OCI-LY1 (cell line): Measurements from ENCODE around the gene SIAE.

Source experiments
- H2AFZ ChIP-seq: fragments of 200-600 bp; sonication (generic), shearing (Covaris generic); 2 replicates; pipeline ENCODE4 v1.6.0; 2014; ENCODE audit warnings: antibody characterized with exemption, mild to moderate bottlenecking, low read length
- H3F3A ChIP-seq: fragments of 200-600 bp; sonication (generic), shearing (Covaris generic); 2 replicates; pipeline ENCODE4 v1.6.0; 2014; ENCODE audit warnings: mild to moderate bottlenecking, antibody characterized with exemption, low read length, moderate library complexity; ENCODE audit not compliant: insufficient read depth
- H3K27ac ChIP-seq: fragments of 200-600 bp; sonication (generic); 2 replicates; pipeline ENCODE4 v1.5.1; 2014; ENCODE audit warnings: low read length, mixed run types, mild to moderate bottlenecking, low read depth; ENCODE audit not compliant: poor library complexity, severe bottlenecking
- H3K27me3 ChIP-seq: fragments of 200-600 bp; sonication (generic); 2 replicates; pipeline ENCODE4 v1.6.0; 2014; ENCODE audit warnings: antibody characterized with exemption, mild to moderate bottlenecking, low read length, moderate library complexity; ENCODE audit not compliant: insufficient read depth
- H3K36me3 ChIP-seq: fragments of 200-600 bp; sonication (generic); 2 replicates; pipeline ENCODE4 v1.6.1; 2014; ENCODE audit warnings: mild to moderate bottlenecking, antibody characterized with exemption, low read length, moderate library complexity, mixed read lengths; ENCODE audit not compliant: insufficient read depth
- H3K4me1 ChIP-seq: fragments of 200-600 bp; sonication (generic); 2 replicates; pipeline ENCODE4 v1.5.1; 2014; ENCODE audit warnings: mild to moderate bottlenecking, low read length, moderate library complexity; ENCODE audit not compliant: insufficient read depth, severe bottlenecking
- H3K4me2 ChIP-seq: fragments of 200-600 bp; sonication (generic), shearing (Covaris generic); 2 replicates; pipeline ENCODE4 v1.6.1; 2014; ENCODE audit warnings: low read length
- H3K4me3 ChIP-seq: fragments of 200-600 bp; sonication (generic); 2 replicates; pipeline ENCODE4 v1.5.1; 2014; ENCODE audit warnings: low read length, low read depth, mild to moderate bottlenecking, mixed read lengths; ENCODE audit not compliant: poor library complexity, severe bottlenecking
- H3K79me2 ChIP-seq: fragments of 200-600 bp; shearing (Covaris generic); 2 replicates; pipeline ENCODE4 v1.6.1; 2016; ENCODE audit warnings: mixed run types, low read length, mixed read lengths; ENCODE audit not compliant: insufficient read depth
- H3K9ac ChIP-seq: fragments of 200-600 bp; sonication (generic), shearing (Covaris generic); 2 replicates; pipeline ENCODE4 v1.6.1; 2014; ENCODE audit warnings: mild to moderate bottlenecking, low read length, mixed read lengths
- H3K9me2 ChIP-seq: fragments of 200-600 bp; sonication (generic), shearing (Covaris generic); 2 replicates; pipeline ENCODE4 v1.6.1; 2014; ENCODE audit warnings: low read depth, mild to moderate bottlenecking, low read length, mixed read lengths
- H3K9me3 ChIP-seq: fragments of 200-600 bp; shearing (Covaris generic); 2 replicates; pipeline ENCODE4 v1.6.1; 2014; ENCODE audit warnings: low read length, mixed read lengths
- H4K20me1 ChIP-seq: fragments of 200-600 bp; sonication (generic), shearing (Covaris generic); 2 replicates; pipeline ENCODE4 v1.6.0; 2016; ENCODE audit warnings: mild to moderate bottlenecking, low read length; ENCODE audit not compliant: insufficient read depth
- CTCF ChIP-seq: fragments of 200-600 bp; sonication (generic), shearing (Covaris generic); IDR thresholded peaks from 2 replicates; pipeline ENCODE4 v1.5.1; 2017; ENCODE audit warnings: mild to moderate bottlenecking, antibody characterized with exemption, low read length, moderate library complexity, mixed read lengths
- EZH2 ChIP-seq: fragments of 200-600 bp; sonication (generic), shearing (Covaris generic); IDR thresholded peaks from 2 replicates; pipeline ENCODE4 v1.8.0; 2017; ENCODE audit warnings: borderline replicate concordance, mixed run types, mild to moderate bottlenecking, antibody characterized with exemption, low read length, moderate library complexity, mixed read lengths

SIAE gene

GRCh38 chr11:124643042-124643604 is 30.4 kb downstream of the SIAE start:
- Histone ChIP-seq H3K9ac (no peak overlapping the region), H3K9me2 (no peaks in the 10 kb centered on the region), H3K27me3 (no peaks in the 10 kb centered on the region), H3K4me2 (no peak overlapping the region), H3K4me1 (peaks cover 7% of the 10 kb centered on the region), H3F3A (no peaks in the 10 kb centered on the region), H3K36me3 (no peaks in the 10 kb centered on the region), H2AFZ (no peak overlapping the region), H4K20me1 (no peaks in the 10 kb centered on the region), H3K27ac (no peak overlapping the region), H3K79me2 (no peaks in the 10 kb centered on the region), H3K4me3 (no peak overlapping the region), H3K9me3 (no peaks in the 10 kb centered on the region)
- TF ChIP-seq CTCF = no peak
- no peak for TF ChIP-seq EZH2

- H3K27ac ChIP-seq = no peak overlapping the region
- TF ChIP-seq EZH2 (no peak), CTCF (no peak)
These were observed 30.9 kb downstream of the SIAE start for GRCh38 chr11:124642628-124643027.

GRCh38 chr11:124640666-124641065 is 32.9 kb downstream of the SIAE start:
- Histone ChIP-seq H3K4me1 (no peaks in the 10 kb centered on the region), H2AFZ (no peak overlapping the region), H3F3A (no peaks in the 10 kb centered on the region), H3K9me2 (no peaks in the 10 kb centered on the region), H4K20me1 (no peaks in the 10 kb centered on the region), H3K9me3 (no peaks in the 10 kb centered on the region), H3K9ac (no peak overlapping the region), H3K36me3 (0 out of 2 replicates have a peak, but pooled peaks cover 3% of the 10 kb centered on the region), H3K27me3 (no peaks in the 10 kb centered on the region), H3K27ac (no peak overlapping the region), H3K4me2 (no peak overlapping the region), H3K79me2 (no peaks in the 10 kb centered on the region), H3K4me3 (no peak overlapping the region)
- no peak for TF ChIP-seq EZH2

More at GRCh38 chr11:124642628-124643027, 30.9 kb downstream of the SIAE start:
- no peaks in the 10 kb centered on the region for H3K9me3 ChIP-seq
- peaks cover 7% of the 10 kb centered on the region for H3K4me1 ChIP-seq
- H3K9ac ChIP-seq = no peak overlapping the region
- no peak overlapping the region for H2AFZ ChIP-seq
- no peak overlapping the region for H3K4me3 ChIP-seq
- H4K20me1 ChIP-seq = no peaks in the 10 kb centered on the region
- no peak overlapping the region for H3K4me2 ChIP-seq
- H3K79me2 ChIP-seq = no peaks in the 10 kb centered on the region
- H3F3A ChIP-seq = no peaks in the 10 kb centered on the region
- H3K9me2 ChIP-seq = no peaks in the 10 kb centered on the region
- H3K27me3 ChIP-seq = no peaks in the 10 kb centered on the region
- H3K36me3 ChIP-seq = no peaks in the 10 kb centered on the region

- no peaks in the 10 kb centered on the region for H3K4me1 ChIP-seq
- TF ChIP-seq CTCF = no peak
- TF ChIP-seq EZH2 = no peak
- H3F3A ChIP-seq = no peaks in the 10 kb centered on the region
- no peak overlapping the region for H3K4me2 ChIP-seq
- no peaks in the 10 kb centered on the region for H3K9me3 ChIP-seq
- H4K20me1 ChIP-seq = no peaks in the 10 kb centered on the region
- no peak overlapping the region for H3K27ac ChIP-seq
- no peak overlapping the region for H3K4me3 ChIP-seq
- H3K27me3 ChIP-seq = no peaks in the 10 kb centered on the region
- H3K9ac ChIP-seq = no peak overlapping the region
- H3K79me2 ChIP-seq = no peaks in the 10 kb centered on the region
- H2AFZ ChIP-seq = no peak overlapping the region
- H3K9me2 ChIP-seq = no peaks in the 10 kb centered on the region
- H3K36me3 ChIP-seq = peaks cover 8% of the 10 kb centered on the region; the same call in 1 of the 2 replicates
These were observed 34.4 kb downstream of the SIAE start for GRCh38 chr11:124639186-124639585.
